Spleen (tissue), 11 donors: ENCODE measurements around the gene PIGC. TPM values are rescaled to one million over a fixed set of nuclear protein-coding genes. Genes with fewer than 3 reads are reported as not detected.

Experiments
- DNase-seq: peaks from one replicate; pipeline ENCODE4 v3.0.0-alpha.2; 2020
- H3K27ac ChIP-seq, 8 donors: fragments of 200-600 bp; sonication (generic) in 7 of 8; 1 replicate in 4 of 8; 2 replicates in 4 of 8; pipeline versions ENCODE4 v1.5.0 to v1.8.0; 2016 to 2021; ENCODE audit warnings: inconsistent platforms in 4 of 8, mild to moderate bottlenecking in 4 of 8, moderate library complexity in 1 of 8
- H3K27me3 ChIP-seq, 7 donors: fragments of 200-600 bp; sonication (generic) in 6 of 7; replicated peaks in 1 of 7; 1 replicate in 4 of 7; 2 replicates in 3 of 7; pipeline versions ENCODE4 v1.5.0 to v1.8.0; 2016 to 2021; ENCODE audit warnings: inconsistent platforms in 3 of 7, mild to moderate bottlenecking in 1 of 7
- H3K36me3 ChIP-seq, 6 donors: fragments of 200-600 bp; sonication (generic) in 5 of 6; 1 replicate in 4 of 6; 2 replicates in 2 of 6; pipeline versions ENCODE4 v1.5.0 to v1.8.0; 2016 to 2021; ENCODE audit warnings: inconsistent platforms in 2 of 6
- H3K4me1 ChIP-seq, 6 donors: fragments of 200-600 bp; sonication (generic) in 5 of 6; 1 replicate in 3 of 6; 2 replicates in 3 of 6; pipeline versions ENCODE4 v1.5.0 to v1.8.0; 2016 to 2021; ENCODE audit warnings: inconsistent platforms in 3 of 6
- H3K4me3 ChIP-seq, 8 donors: fragments of 200-600 bp; sonication (generic) in 7 of 8; 1 replicate in 4 of 8; 2 replicates in 4 of 8; pipeline versions ENCODE4 v1.5.0 to v1.8.0; 2016 to 2021; ENCODE audit warnings: inconsistent platforms in 4 of 8, mild to moderate bottlenecking in 4 of 8, moderate library complexity in 2 of 8
- H3K9me3 ChIP-seq, 8 donors: fragments of 200-600 bp; sonication (generic) in 7 of 8; 1 replicate in 4 of 8; 2 replicates in 4 of 8; pipeline versions ENCODE4 v1.5.0 to v1.8.0; 2016 to 2021; ENCODE audit warnings: inconsistent platforms in 4 of 8
- POLR2A ChIP-seq, 3 donors: fragments of 450-650 bp; IDR thresholded peaks; one replicate each; pipeline ENCODE4 v1.5.1; 2017; ENCODE audit warnings: antibody characterized with exemption in 3 of 3, mild to moderate bottlenecking in 1 of 3
- POLR2AphosphoS5 ChIP-seq, 3 donors: sonication (generic); formaldehyde crosslinking; IDR thresholded peaks; one replicate each; pipeline ENCODE4 v1.5.1; 2017; ENCODE audit warnings: antibody characterized with exemption in 3 of 3
- WGBS, 5 donors: extraction: QIAGEN DNeasy Blood & Tissue Kit in 3 of 5; methylation state at CpG; one replicate each; pipeline versions ENCODE4 v1.1.5 to v1.1.7; 2013 to 2018; 5-methylcytosine and 5-hydroxymethylcytosine counted together
- intact Hi-C: fragments of 100-400 bp; cut with DNase I; formaldehyde crosslinking; loops from one replicate; pipeline ENCODE4 v1.15.0; 2023; ENCODE audit warnings: low total_unique reads
- polyA plus RNA-seq, 3 donors: library from polyadenylated mRNA; stranded (reverse); fragments of 200-250 nt; gene quantifications; one replicate each; pipeline ENCODE4 v1.2.1, GENCODE V29; 2013
- total RNA-seq, 7 donors: library from RNA; depleted of rRNA in 3 of 7; stranded (reverse); fragments of >200 nt in 3 of 7; fragmentation: NEBNext Ultra II Directional in 4 of 7; extraction: Animal tissue kit (Norgen Biotek cat#: 25700) in 4 of 7; gene quantifications; one replicate each; pipeline versions ENCODE4 v1.1.0 to v1.2.1, GENCODE V29; 2016 to 2021
- TF ChIP-seq, protein P1 (sequence below), 11 experiments: fragments of 200-600 bp in 7 of 11; fragments of 450-650 bp in 4 of 11; sonication (generic) in 4 of 11; IDR thresholded peaks in 8 of 11; conservative IDR thresholded peaks in 3 of 11; 1 replicate in 7 of 11; 2 replicates in 4 of 11; pipeline versions ENCODE4 v1.4.0 to v1.8.0; 2016 to 2021; ENCODE audit warnings: antibody characterized with exemption in 11 of 11, inconsistent platforms in 4 of 11, mild to moderate bottlenecking in 1 of 11
- donor health status: healthy with polysubstance abuse.
- donor health status: DM: no; HTN: no; CAD: no; lungs with moderate emphysema.
- donor health status: DM: no; HTN: no; CAD: no.
- donor health status: Bipolar disorder and iron deficiency.
- donor health status: healthy.
- donor health status: DM: no; HTN: no; CAD: no.
- donor health status: DM: yes; HTN: yes; CAD: no.

Gene PIGC
- total and polyA plus RNA-seq, 10 donors, result 20.1 to 28.0 (median 23.9) TPM

DNA sequence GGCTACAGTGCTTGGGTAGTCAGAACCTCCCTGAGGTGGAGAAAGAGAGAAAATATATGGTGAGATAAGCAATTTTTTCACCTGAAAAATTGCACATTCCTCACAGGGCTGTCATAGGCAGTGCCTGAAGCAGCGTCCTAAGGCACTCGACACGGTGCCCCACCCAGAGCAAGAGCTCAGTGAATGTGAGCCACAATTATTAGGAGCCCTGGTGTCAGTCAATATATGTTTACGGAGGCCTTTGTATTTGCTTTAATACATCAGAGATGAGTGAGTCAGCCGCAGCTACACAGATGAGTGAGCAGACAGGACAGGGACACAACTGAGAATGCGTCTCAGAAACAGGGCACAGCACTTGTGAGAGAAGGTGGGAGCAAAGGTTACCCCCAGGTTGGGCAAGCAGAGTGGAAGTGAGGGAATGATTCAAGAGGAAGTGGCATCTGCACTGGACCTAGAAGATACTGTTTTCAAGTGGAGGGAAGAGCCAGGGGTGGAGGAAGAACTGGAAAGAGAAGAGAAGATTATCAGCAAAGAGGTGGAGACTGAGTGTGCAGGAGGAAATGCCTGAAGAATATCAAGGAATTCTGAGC lies 5.2 kb upstream of the PIGC start:
- Histone ChIP-seq H3K36me3 (no peaks in the 10 kb centered on the region), H3K27me3 (no peaks in the 10 kb centered on the region), H3K9me3 (no peaks in the 10 kb centered on the region), H3K4me1 (peaks cover 0 to 32% (median 14%) of the 10 kb centered on the region in 6 donors), H3K4me3 (no peak overlapping the region), H3K27ac (peak overlapping the region in 2 of 8 donors; percentile 19 to 37)
- no peak for DNase-seq
- intact Hi-C loops, result loop anchor here (10.0 kb wide), 1 partner anchor 444 kb away; no protein-coding TSS in a partner anchor
- 53 to 86% (median 70%) methylated on average over 6 of the region's 6 CpGs for WGBS, 5 donors
- no peak for TF ChIP-seq POLR2AphosphoS5 (IDR thresholded peaks at IDR 0.05)
- TF ChIP-seq, protein P1, sequence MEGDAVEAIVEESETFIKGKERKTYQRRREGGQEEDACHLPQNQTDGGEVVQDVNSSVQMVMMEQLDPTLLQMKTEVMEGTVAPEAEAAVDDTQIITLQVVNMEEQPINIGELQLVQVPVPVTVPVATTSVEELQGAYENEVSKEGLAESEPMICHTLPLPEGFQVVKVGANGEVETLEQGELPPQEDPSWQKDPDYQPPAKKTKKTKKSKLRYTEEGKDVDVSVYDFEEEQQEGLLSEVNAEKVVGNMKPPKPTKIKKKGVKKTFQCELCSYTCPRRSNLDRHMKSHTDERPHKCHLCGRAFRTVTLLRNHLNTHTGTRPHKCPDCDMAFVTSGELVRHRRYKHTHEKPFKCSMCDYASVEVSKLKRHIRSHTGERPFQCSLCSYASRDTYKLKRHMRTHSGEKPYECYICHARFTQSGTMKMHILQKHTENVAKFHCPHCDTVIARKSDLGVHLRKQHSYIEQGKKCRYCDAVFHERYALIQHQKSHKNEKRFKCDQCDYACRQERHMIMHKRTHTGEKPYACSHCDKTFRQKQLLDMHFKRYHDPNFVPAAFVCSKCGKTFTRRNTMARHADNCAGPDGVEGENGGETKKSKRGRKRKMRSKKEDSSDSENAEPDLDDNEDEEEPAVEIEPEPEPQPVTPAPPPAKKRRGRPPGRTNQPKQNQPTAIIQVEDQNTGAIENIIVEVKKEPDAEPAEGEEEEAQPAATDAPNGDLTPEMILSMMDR (IDR thresholded peaks at IDR 0.05 in 8 of 11, conservative IDR thresholded peaks at IDR 0.05 in 3 of 11), result no peak
- TF ChIP-seq POLR2A (IDR thresholded peaks at IDR 0.05), result no peak

DNA sequence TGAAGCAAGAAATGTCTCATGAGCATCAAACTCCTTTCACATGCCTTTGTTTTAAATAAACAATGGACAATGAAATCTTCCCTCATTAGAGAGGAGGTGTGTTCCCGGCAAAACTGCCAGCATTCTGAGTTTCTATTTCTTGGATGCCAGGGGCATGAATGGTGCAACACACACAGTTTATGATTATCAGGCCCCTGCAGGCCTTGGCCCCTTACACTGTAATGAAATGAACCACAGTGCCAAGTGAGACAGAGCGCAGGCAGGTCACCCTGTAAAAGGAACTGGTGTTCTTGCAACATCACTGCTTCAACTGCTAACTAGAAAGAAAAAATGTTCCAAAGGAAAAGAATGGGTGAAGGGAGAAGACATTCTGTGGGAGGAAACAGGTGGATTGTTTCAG lies 3.8 kb upstream of the PIGC start:
- Histone ChIP-seq H3K4me1 (peaks cover 6 to 42% (median 23%) of the 10 kb centered on the region in 6 donors), H3K4me3 (no peak overlapping the region), H3K9me3 (no peaks in the 10 kb centered on the region), H3K36me3 (no peaks in the 10 kb centered on the region), H3K27ac (no peak overlapping the region), H3K27me3 (no peaks in the 10 kb centered on the region)
- TF ChIP-seq POLR2AphosphoS5 (IDR thresholded peaks at IDR 0.05) (no peak), POLR2A (IDR thresholded peaks at IDR 0.05) (no peak)
- TF ChIP-seq, protein P1 (IDR thresholded peaks at IDR 0.05 in 8 of 11, conservative IDR thresholded peaks at IDR 0.05 in 3 of 11), result no peak
- DNase-seq, result no peak
- WGBS, 5 donors, result 41 to 85% (median 68%) methylated on average over 2 of the region's 2 CpGs
- intact Hi-C loops, result loop anchor here (10.0 kb wide), 1 partner anchor 443 kb away; no protein-coding TSS in a partner anchor

DNA sequence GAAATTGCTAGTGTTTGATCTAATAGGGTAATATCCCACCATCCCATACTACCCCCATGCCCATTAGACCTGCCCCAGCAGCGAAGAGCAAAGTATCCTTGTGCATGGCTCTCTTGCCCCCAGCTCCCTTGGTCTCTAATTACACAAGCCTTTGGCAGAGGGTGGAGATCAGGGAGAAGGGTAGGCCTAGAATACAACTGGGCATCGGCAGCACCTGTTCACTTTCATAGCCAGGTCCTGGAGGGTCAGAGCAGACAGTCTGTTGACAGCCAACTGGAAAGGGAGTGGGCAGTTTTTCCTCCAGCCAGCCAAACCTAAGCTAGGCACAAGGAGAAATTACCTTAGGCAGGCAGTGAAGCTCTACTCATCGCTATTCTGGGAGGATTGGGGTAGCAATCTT lies 2.7 kb upstream of the PIGC start:
- intact Hi-C loops, result loop anchor here (10.0 kb wide), 1 partner anchor 442 kb away; no protein-coding TSS in a partner anchor

More for the DNA sequence above, 2.7 kb upstream of the PIGC start:
- TF ChIP-seq POLR2A (IDR thresholded peaks at IDR 0.05) (no peak), POLR2AphosphoS5 (IDR thresholded peaks at IDR 0.05) (no peak)
- TF ChIP-seq, protein P1 (IDR thresholded peaks at IDR 0.05 in 8 of 11, conservative IDR thresholded peaks at IDR 0.05 in 3 of 11), result no peak
- peaks cover 17 to 53% (median 33%) of the 10 kb centered on the region in 6 donors for H3K4me1 ChIP-seq
- no peak for DNase-seq
- H3K4me3 ChIP-seq, result no peak overlapping the region
- WGBS, 5 donors, result 88 to 97% (median 90%) methylated on average over 3 of the region's 3 CpGs
- H3K27ac ChIP-seq, result no peak overlapping the region
- no peaks in the 10 kb centered on the region for H3K9me3 ChIP-seq
- peaks cover 0 to 9% (median 2%) of the 10 kb centered on the region in 6 donors for H3K36me3 ChIP-seq
- H3K27me3 ChIP-seq, result no peaks in the 10 kb centered on the region
